ENCODE measurements around the gene DMD.

The DMD gene

GRCh38 chrX:32183066-32183465, 1028.3 kb downstream of the DMD start:
- DNase-seq = no peak

GRCh38 chrX:32176510-32176909, 1034.8 kb downstream of the DMD start:
- no peak for DNase-seq

- DNase-seq = no peak
Measured at GRCh38 chrX:32170481-32170880, 1040.9 kb downstream of the DMD start.

- DNase-seq = no peak
Measured at GRCh38 chrX:32155044-32155638, 1056.2 kb downstream of the DMD start.

GRCh38 chrX:32153585-32153984, 1057.8 kb downstream of the DMD start:
- DNase-seq = no peak

GRCh38 chrX:32150141-32150540, 1061.2 kb downstream of the DMD start:
- DNase-seq = no peak

- no peak for DNase-seq
Measured at GRCh38 chrX:32141841-32142240, 1069.5 kb downstream of the DMD start.

GRCh38 chrX:32139476-32139875, 1071.9 kb downstream of the DMD start:
- DNase-seq = no peak

- DNase-seq = no peak
Measured at GRCh38 chrX:32137525-32137924, 1073.8 kb downstream of the DMD start.

- no peak for DNase-seq
Measured at GRCh38 chrX:32126997-32127396, 1084.4 kb downstream of the DMD start.

GRCh38 chrX:32118832-32119231, 1092.5 kb downstream of the DMD start:
- no peak for DNase-seq

GRCh38 chrX:32116047-32116446, 1095.3 kb downstream of the DMD start:
- no peak for DNase-seq

- no peak for DNase-seq
Measured at GRCh38 chrX:32087663-32088062, 1123.7 kb downstream of the DMD start.

- DNase-seq = no peak
Measured at GRCh38 chrX:32084757-32085156, 1126.6 kb downstream of the DMD start.

- DNase-seq = no peak
Measured at GRCh38 chrX:32048285-32048684, 1163.1 kb downstream of the DMD start.

- no peak for DNase-seq
Measured at GRCh38 chrX:32045149-32045548, 1166.2 kb downstream of the DMD start.

GRCh38 chrX:32041181-32041580, 1170.2 kb downstream of the DMD start:
- no peak for DNase-seq

GRCh38 chrX:32026772-32027171, 1184.6 kb downstream of the DMD start:
- no peak for DNase-seq

- no peak for DNase-seq
Measured at GRCh38 chrX:32024072-32024471, 1187.3 kb downstream of the DMD start.

GRCh38 chrX:32016195-32016594, 1195.2 kb downstream of the DMD start:
- no peak for DNase-seq

GRCh38 chrX:32010948-32011347, 1200.4 kb downstream of the DMD start:
- no peak for DNase-seq

- DNase-seq = no peak
Measured at GRCh38 chrX:32010212-32010611, 1201.1 kb downstream of the DMD start.

- DNase-seq = no peak
Measured at GRCh38 chrX:31993637-31994036, 1217.7 kb downstream of the DMD start.

- no peak for DNase-seq
Measured at GRCh38 chrX:31988975-31989374, 1222.4 kb downstream of the DMD start.

- no peak for DNase-seq
Measured at GRCh38 chrX:31981546-31982062, 1229.7 kb downstream of the DMD start.

Data from NCI-H146 (cell line).